H9 (cell line): Measurements from ENCODE around the gene ROBO1. TPM values are rescaled to one million over a fixed set of nuclear protein-coding genes. Genes with fewer than 3 reads are reported as not detected.

ENCODE experiments used
- DNase-seq: peaks from one replicate; pipeline ENCODE4 v3.0.0-alpha.2; 2017
- H2AFZ ChIP-seq: one replicate; pipeline ENCODE4 v1.6.1; 2013; ENCODE audit warnings: mild to moderate bottlenecking, low read length, control low read depth, moderate library complexity
- H2AK5ac ChIP-seq: 2 replicates; pipeline ENCODE4 v1.6.1; 2013; ENCODE audit warnings: low read length, control low read depth, mixed read lengths; ENCODE audit not compliant: insufficient read length
- H2BK120ac ChIP-seq: one replicate; pipeline ENCODE4 v1.6.1; 2013; ENCODE audit warnings: low read depth, mild to moderate bottlenecking, low read length, control low read depth, inconsistent platforms; ENCODE audit not compliant: poor library complexity, severe bottlenecking
- H2BK12ac ChIP-seq: 2 replicates; pipeline ENCODE4 v1.6.1; 2013; ENCODE audit warnings: low read length, control low read depth, mixed read lengths, low read depth; ENCODE audit not compliant: insufficient read length
- H2BK15ac ChIP-seq: 2 replicates; pipeline ENCODE4 v1.6.1; 2013; ENCODE audit warnings: low read depth, low read length, control low read depth
- H2BK20ac ChIP-seq: one replicate; pipeline ENCODE4 v1.6.1; 2013; ENCODE audit warnings: low read depth, mild to moderate bottlenecking, low read length, control low read depth, inconsistent platforms; ENCODE audit not compliant: poor library complexity, severe bottlenecking
- H2BK5ac ChIP-seq: 2 replicates; pipeline ENCODE4 v1.6.1; 2013; ENCODE audit warnings: low read length, control low read depth, mixed read lengths; ENCODE audit not compliant: insufficient read length
- H3K14ac ChIP-seq: 2 replicates; pipeline ENCODE4 v1.6.1; 2013; ENCODE audit warnings: low read length, control low read depth; ENCODE audit not compliant: insufficient read depth
- H3K18ac ChIP-seq: 2 replicates; pipeline ENCODE4 v1.6.1; 2013; ENCODE audit warnings: low read depth, mild to moderate bottlenecking, mixed read lengths, low read length, control low read depth; ENCODE audit not compliant: insufficient read length
- H3K23ac ChIP-seq: 2 replicates; pipeline ENCODE4 v1.6.1; 2013; ENCODE audit warnings: low read length, control low read depth, mixed read lengths, low read depth; ENCODE audit not compliant: insufficient read length
- H3K23me2 ChIP-seq: 2 replicates; pipeline ENCODE4 v1.6.1; 2013; ENCODE audit warnings: low read depth, mild to moderate bottlenecking, mixed read lengths, low read length, control low read depth; ENCODE audit not compliant: insufficient read length, poor library complexity, severe bottlenecking
- H3K27ac ChIP-seq: 2 replicates; pipeline ENCODE4 v1.5.1; 2013; ENCODE audit warnings: low read length, control low read depth, mixed read lengths, low read depth; ENCODE audit not compliant: insufficient read length
- H3K27me3 ChIP-seq: 2 replicates; pipeline ENCODE4 v1.6.1; 2013; ENCODE audit warnings: low read length, control low read depth, inconsistent platforms; ENCODE audit not compliant: insufficient read depth
- H3K4ac ChIP-seq: 2 replicates; pipeline ENCODE4 v1.6.1; 2013; ENCODE audit warnings: low read depth, mild to moderate bottlenecking, control low read depth, inconsistent platforms, low read length, moderate library complexity
- H3K4me1 ChIP-seq: 2 replicates; pipeline ENCODE4 v1.6.1; 2013; ENCODE audit warnings: low read length, control low read depth, inconsistent platforms; ENCODE audit not compliant: insufficient read depth
- H3K4me2 ChIP-seq: 2 replicates; pipeline ENCODE4 v1.6.1; 2013; ENCODE audit warnings: low read length, control low read depth, mixed read lengths; ENCODE audit not compliant: insufficient read length, insufficient read depth
- H3K56ac ChIP-seq: 2 replicates; pipeline ENCODE4 v1.6.1; 2013; ENCODE audit warnings: low read depth, mild to moderate bottlenecking, mixed read lengths, low read length, control low read depth; ENCODE audit not compliant: insufficient read length
- H3K79me1 ChIP-seq: 2 replicates; pipeline ENCODE4 v1.6.1; 2013; ENCODE audit warnings: low read depth, mild to moderate bottlenecking, moderate library complexity, low read length, control low read depth, inconsistent platforms; ENCODE audit not compliant: insufficient read depth, poor library complexity, severe bottlenecking
- H3K79me2 ChIP-seq: 2 replicates; pipeline ENCODE4 v1.6.1; 2013; ENCODE audit warnings: low read length, control low read depth, inconsistent platforms; ENCODE audit not compliant: insufficient read depth
- H3K9ac ChIP-seq: 2 replicates; pipeline ENCODE4 v1.6.1; 2013; ENCODE audit warnings: low read length, control low read depth, mixed read lengths; ENCODE audit not compliant: insufficient read length; ENCODE audit errors: extremely low read depth
- H3K9me3 ChIP-seq: one replicate; pipeline ENCODE4 v1.6.1; 2013; ENCODE audit warnings: low read depth, low read length, inconsistent platforms; ENCODE audit not compliant: control insufficient read depth
- H3T11ph ChIP-seq: one replicate; pipeline ENCODE4 v1.6.1; 2013; ENCODE audit warnings: mild to moderate bottlenecking, low read length, control low read depth, inconsistent platforms
- H4K20me1 ChIP-seq: one replicate; pipeline ENCODE4 v1.6.1; 2013; ENCODE audit not compliant: control insufficient read depth, insufficient read length, insufficient read depth
- H4K5ac ChIP-seq: 2 replicates; pipeline ENCODE4 v1.6.1; 2013; ENCODE audit warnings: low read depth, mild to moderate bottlenecking, mixed read lengths, low read length, control low read depth; ENCODE audit not compliant: insufficient read length
- H4K8ac ChIP-seq: replicated peaks from 2 replicates; pipeline ENCODE4 v1.6.1; 2013; ENCODE audit warnings: low read length, control low read depth, mixed read lengths, low read depth; ENCODE audit not compliant: insufficient read length
- H4K91ac ChIP-seq: 2 replicates; pipeline ENCODE4 v1.6.1; 2013; ENCODE audit warnings: low read depth, mild to moderate bottlenecking, moderate library complexity, mixed read lengths, low read length, control low read depth; ENCODE audit not compliant: insufficient read length
- H3K27ac Mint-ChIP-seq, 3 experiments: 2 replicates in 2 of 3; 3 replicates in 1 of 3; pipeline ENCODE4 v1.8.0; 2020 to 2021; ENCODE audit warnings: mixed read lengths in 3 of 3, mild to moderate bottlenecking in 1 of 3, moderate library complexity in 1 of 3
- H3K27me3 Mint-ChIP-seq: 2 replicates; pipeline ENCODE4 v1.8.0; 2021; ENCODE audit warnings: low read depth, mild to moderate bottlenecking, moderate library complexity, mixed read lengths
- H3K36me3 Mint-ChIP-seq, 3 experiments: 2 replicates in 2 of 3; 3 replicates in 1 of 3; pipeline ENCODE4 v1.8.0; 2020 to 2021; ENCODE audit warnings: low read depth in 3 of 3, mixed read lengths in 3 of 3; ENCODE audit not compliant: insufficient read depth in 1 of 3
- H3K4me1 Mint-ChIP-seq, 2 experiments: 2 replicates each; pipeline ENCODE4 v1.8.0; 2020; ENCODE audit warnings: mixed read lengths in 2 of 2
- H3K4me3 Mint-ChIP-seq, 2 experiments: 2 replicates in 1 of 2; 3 replicates in 1 of 2; pipeline ENCODE4 v1.8.0; 2020 to 2021; ENCODE audit warnings: mild to moderate bottlenecking in 2 of 2, mixed read lengths in 2 of 2, moderate library complexity in 1 of 2
- H3K9me3 Mint-ChIP-seq, 2 experiments: 2 replicates in 1 of 2; 3 replicates in 1 of 2; pipeline ENCODE4 v1.8.0; 2020; ENCODE audit warnings: mild to moderate bottlenecking in 2 of 2, mixed read lengths in 2 of 2, moderate library complexity in 1 of 2
- WGBS: extraction: QIAGEN DNeasy Blood & Tissue Kit; methylation state at CpG from one replicate; pipeline ENCODE4 v1.1.7; 2013; ENCODE audit warnings: missing lambda C conversion rate, low lambda C conversion rate, mixed read lengths; ENCODE audit not compliant: insufficient read length; ENCODE audit errors: extremely low coverage; 5-methylcytosine and 5-hydroxymethylcytosine counted together
- total RNA-seq: library from RNA; stranded (reverse); gene quantifications from 2 replicates; pipeline ENCODE4 v1.2.1, GENCODE V29; 2021
- TF ChIP-seq, protein P1 (sequence below): fragments of 200-600 bp; sonication (generic); conservative IDR thresholded peaks from 3 replicates; pipeline ENCODE4 v1.8.0; 2021; ENCODE audit warnings: antibody characterized with exemption, mild to moderate bottlenecking

ROBO1 gene
- total RNA-seq, 1 experiment from 2014 or later, result 62.7 TPM

DNA sequence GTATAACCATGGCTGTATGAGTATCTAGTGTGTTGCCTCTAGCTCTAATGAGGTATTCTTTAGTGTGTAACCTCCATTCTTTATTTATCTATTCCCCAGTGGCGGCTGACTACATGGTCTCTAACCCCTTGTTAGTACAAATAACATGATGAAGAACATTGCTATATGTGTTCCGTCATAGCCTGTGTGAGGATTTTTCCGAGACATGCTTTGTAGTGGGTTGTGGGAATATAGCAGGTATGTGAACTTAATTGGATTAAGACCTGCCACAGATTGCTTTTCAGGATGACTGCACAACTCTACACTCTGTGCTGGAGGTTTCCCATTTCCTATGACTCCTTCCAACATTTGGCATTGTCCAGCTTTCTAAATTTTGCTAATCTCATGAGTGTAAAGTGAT, 563.4 kb downstream of the ROBO1 start:
- H3K79me2 ChIP-seq, result no peaks in the 10 kb centered on the region
- H3K79me1 ChIP-seq, result no peaks in the 10 kb centered on the region
- peaks cover 5% of the 10 kb centered on the region; the same call in 1 of the 2 replicates for H3K4me1 ChIP-seq
- H4K8ac ChIP-seq, result no peak overlapping the region
- no peaks in the 10 kb centered on the region for H4K20me1 ChIP-seq
- H3K23ac ChIP-seq, result no peak overlapping the region
- H3K27me3 ChIP-seq, result no peaks in the 10 kb centered on the region
- no peak overlapping the region for H3K56ac ChIP-seq
- H3K9ac ChIP-seq, result no peak overlapping the region
- no peaks in the 10 kb centered on the region for H3K9me3 ChIP-seq
- no CpG with 5 or more reads among the region's 3 CpGs for WGBS
- no peaks in the 10 kb centered on the region for H3K23me2 ChIP-seq
- no peak overlapping the region for H2BK120ac ChIP-seq
- no peak overlapping the region for H2BK15ac ChIP-seq
- H2BK20ac ChIP-seq, result no peak overlapping the region
- Mint-ChIP-seq H3K36me3 (peaks cover 0 to 5% (median 2%) of the 10 kb centered on the region in 3 experiments; a peak in 2 of 7 replicates), H3K4me1 (peaks cover 36 to 41% of the 10 kb centered on the region in 2 experiments), H3K27ac (no peak overlapping the region), H3K9me3 (peaks cover 4 to 6% of the 10 kb centered on the region in 2 experiments; a peak in 4 of 5 replicates), H3K27me3 (peaks cover 1% of the 10 kb centered on the region; the same call in 1 of the 2 replicates), H3K4me3 (no peak overlapping the region)
- no peak overlapping the region for H4K91ac ChIP-seq
- TF ChIP-seq, protein P1, sequence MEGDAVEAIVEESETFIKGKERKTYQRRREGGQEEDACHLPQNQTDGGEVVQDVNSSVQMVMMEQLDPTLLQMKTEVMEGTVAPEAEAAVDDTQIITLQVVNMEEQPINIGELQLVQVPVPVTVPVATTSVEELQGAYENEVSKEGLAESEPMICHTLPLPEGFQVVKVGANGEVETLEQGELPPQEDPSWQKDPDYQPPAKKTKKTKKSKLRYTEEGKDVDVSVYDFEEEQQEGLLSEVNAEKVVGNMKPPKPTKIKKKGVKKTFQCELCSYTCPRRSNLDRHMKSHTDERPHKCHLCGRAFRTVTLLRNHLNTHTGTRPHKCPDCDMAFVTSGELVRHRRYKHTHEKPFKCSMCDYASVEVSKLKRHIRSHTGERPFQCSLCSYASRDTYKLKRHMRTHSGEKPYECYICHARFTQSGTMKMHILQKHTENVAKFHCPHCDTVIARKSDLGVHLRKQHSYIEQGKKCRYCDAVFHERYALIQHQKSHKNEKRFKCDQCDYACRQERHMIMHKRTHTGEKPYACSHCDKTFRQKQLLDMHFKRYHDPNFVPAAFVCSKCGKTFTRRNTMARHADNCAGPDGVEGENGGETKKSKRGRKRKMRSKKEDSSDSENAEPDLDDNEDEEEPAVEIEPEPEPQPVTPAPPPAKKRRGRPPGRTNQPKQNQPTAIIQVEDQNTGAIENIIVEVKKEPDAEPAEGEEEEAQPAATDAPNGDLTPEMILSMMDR, result no peak
- H3K14ac ChIP-seq, result no peak overlapping the region
- no peak overlapping the region for H3K18ac ChIP-seq
- H3T11ph ChIP-seq, result no peak overlapping the region
- H2AFZ ChIP-seq, result no peak overlapping the region
- no peak overlapping the region for H2AK5ac ChIP-seq
- H3K4ac ChIP-seq, result no peak overlapping the region
- no peak for DNase-seq
- H4K5ac ChIP-seq, result no peak overlapping the region
- no peak overlapping the region for H3K4me2 ChIP-seq
- H3K27ac ChIP-seq, result no peak overlapping the region
- no peak overlapping the region for H2BK5ac ChIP-seq
- H2BK12ac ChIP-seq, result no peak overlapping the region
